Measurements from ENCODE around the gene GRIN3A. TPM values are rescaled to one million over a fixed set of nuclear protein-coding genes. Genes with fewer than 3 reads are reported as not detected.
"Not testable (repeated sequence)": the region's sequence is repeated elsewhere in the genome, so short reads cannot be mapped to it uniquely, and the experiment has no call there.

GRIN3A gene
- total RNA-seq, 4 donors from 2014 or later: not detected

GRCh38 chr9:101569741-101570501, 168.5 kb downstream of the GRIN3A start:
- DNase-seq (ENCODE audit: low spot score) (no peak), ATAC-seq (ENCODE audit: low FRiP score) (no peak)
- TF ChIP-seq CTCF (IDR thresholded peaks at IDR 0.05): no peak

- no peak for TF ChIP-seq CTCF (IDR thresholded peaks at IDR 0.05)
- ATAC-seq (ENCODE audit: low FRiP score): no peak
Measured at GRCh38 chr9:101567725-101568350, 170.6 kb downstream of the GRIN3A start.

GRCh38 chr9:101566904-101567724, 171.3 kb downstream of the GRIN3A start:
- ATAC-seq (ENCODE audit: low FRiP score): no peak
- TF ChIP-seq CTCF (IDR thresholded peaks at IDR 0.05): no peak
- no peak for DNase-seq (ENCODE audit: low spot score)

More at GRCh38 chr9:101567725-101568350, 170.6 kb downstream of the GRIN3A start:
- DNase-seq (ENCODE audit: low spot score): no peak

- no peak for TF ChIP-seq CTCF (IDR thresholded peaks at IDR 0.05)
- ATAC-seq (ENCODE audit: low FRiP score): no peak
- DNase-seq (ENCODE audit: low spot score): no peak
Measured at GRCh38 chr9:101564252-101564651, 174.2 kb downstream of the GRIN3A start.

GRCh38 chr9:101562966-101563365, 175.5 kb downstream of the GRIN3A start:
- ATAC-seq (ENCODE audit: low FRiP score) (no peak), DNase-seq (ENCODE audit: low spot score) (no peak)
- no peak for TF ChIP-seq CTCF (IDR thresholded peaks at IDR 0.05)

- TF ChIP-seq CTCF (IDR thresholded peaks at IDR 0.05): no peak
- no peak for ATAC-seq (ENCODE audit: low FRiP score)
- DNase-seq (ENCODE audit: low spot score): no peak
Measured at GRCh38 chr9:101561740-101562139, 176.7 kb downstream of the GRIN3A start.

- not testable (repeated sequence) for ATAC-seq (ENCODE audit: low FRiP score)
Measured at GRCh38 chr9:101549472-101550098, 188.9 kb downstream of the GRIN3A start.

More at GRCh38 chr9:101549472-101550098, 188.9 kb downstream of the GRIN3A start:
- DNase-seq (ENCODE audit: low spot score): not testable (repeated sequence)

All from omental fat pad (tissue), 4 donors.